ENCODE data around the gene OR2T1.
"Not testable (repeated sequence)": the region's sequence is repeated elsewhere in the genome, so short reads cannot be mapped to it uniquely, and the experiment has no call there.

The OR2T1 gene, protein sequence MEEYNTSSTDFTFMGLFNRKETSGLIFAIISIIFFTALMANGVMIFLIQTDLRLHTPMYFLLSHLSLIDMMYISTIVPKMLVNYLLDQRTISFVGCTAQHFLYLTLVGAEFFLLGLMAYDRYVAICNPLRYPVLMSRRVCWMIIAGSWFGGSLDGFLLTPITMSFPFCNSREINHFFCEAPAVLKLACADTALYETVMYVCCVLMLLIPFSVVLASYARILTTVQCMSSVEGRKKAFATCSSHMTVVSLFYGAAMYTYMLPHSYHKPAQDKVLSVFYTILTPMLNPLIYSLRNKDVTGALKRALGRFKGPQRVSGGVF

DNA sequence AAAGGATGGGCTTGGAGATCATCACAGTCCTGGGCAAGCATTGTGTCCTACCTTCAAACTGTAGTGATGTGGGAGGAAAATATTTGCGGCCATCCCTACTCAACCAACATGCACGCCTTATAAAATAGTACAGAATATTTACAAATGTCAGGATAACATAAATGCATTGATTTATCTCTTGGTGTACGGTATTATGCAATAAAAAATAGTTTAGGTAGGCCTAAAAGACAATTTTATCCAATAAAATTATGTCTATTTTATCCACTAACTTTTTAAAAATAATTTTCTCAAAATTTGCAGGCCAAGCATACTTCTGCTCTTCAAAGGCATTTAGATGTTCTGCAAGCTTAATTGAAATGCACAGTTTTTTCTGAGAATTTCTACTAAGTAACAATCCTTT lies at the start of gene OR2T1:
Gene OR2T1 (plus strand): TSS at position 301 of the 400 bp plus-strand sequence. CDS start 3,100 bp downstream, outside the sequence.
- no peak for DNase-seq (ENCODE audit: extremely low read depth in 1 of 2, low read depth in 1 of 2)

DNA sequence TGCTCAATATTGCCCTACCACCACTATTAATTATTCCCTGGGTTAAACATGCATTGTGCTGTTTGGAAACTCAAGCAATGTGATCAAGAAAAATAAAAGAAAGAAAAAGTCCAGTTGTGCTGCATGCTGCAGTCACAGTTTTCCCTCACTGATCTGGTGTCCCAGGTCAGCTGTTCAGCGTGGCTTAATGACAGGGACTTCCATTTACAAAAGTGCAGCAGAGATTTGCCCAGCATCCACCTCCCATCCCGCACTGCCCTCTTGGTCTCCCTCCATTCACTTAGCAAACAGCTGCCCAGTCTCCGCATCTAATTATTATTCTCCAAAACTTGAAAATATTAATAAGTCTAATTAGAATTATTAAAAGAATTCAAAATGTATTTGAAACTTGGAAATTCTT lies 43.4 kb upstream of the OR2T1 start:
- DNase-seq (ENCODE audit: extremely low read depth in 1 of 2, low read depth in 1 of 2) = no peak

DNA sequence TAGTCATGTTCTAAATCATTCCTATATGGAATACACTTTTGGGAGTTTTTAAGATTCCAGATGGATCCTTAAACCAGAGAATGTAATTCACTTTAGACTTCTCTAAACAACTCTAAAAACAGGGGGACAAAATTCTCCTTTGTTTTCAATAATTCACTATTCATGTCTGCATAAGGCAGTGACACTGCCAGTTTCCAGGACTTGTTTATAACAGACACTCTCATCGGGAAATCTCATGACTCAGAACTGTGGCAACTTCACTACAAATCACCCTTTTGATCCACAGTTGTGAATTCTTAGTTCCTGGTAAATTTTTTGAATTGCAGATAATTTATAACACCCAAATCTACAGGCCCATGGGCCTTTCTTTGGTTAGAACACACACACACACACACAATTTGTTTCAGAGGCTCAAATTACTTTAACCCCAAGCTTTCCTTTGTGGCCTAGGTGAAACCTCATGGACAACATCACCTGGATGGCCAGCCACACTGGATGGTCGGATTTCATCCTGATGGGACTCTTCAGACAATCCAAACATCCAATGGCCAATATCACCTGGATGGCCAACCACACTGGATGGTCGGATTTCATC lies 41.6 kb upstream of the OR2T1 start, which contains the start of gene OR2T4:
Gene OR2T4 (plus strand): TSS at position 545 of the 595 bp plus-strand sequence. CDS start 0 bp downstream, at position 545.
- DNase-seq (ENCODE audit: extremely low read depth in 1 of 2, low read depth in 1 of 2) = no peak

DNA sequence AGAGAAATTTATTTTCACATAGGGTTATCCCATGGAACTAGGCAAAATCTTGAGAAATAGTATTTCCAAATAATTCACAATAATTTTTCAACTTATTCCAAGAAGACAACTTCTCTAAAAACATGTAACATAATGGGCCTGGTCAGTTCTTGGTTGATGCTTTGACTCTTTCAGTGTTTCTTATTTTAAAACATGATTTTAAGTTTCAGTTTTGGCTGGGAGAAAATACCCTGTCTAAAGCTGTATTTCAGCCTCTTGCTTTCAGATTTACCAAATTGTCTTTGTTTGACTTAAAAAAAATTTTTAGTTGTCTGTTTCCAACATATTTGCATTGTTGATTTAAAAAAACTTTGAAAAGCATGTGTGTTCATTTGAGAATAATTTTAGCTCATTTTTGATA lies 36.2 kb upstream of the OR2T1 start:
- DNase-seq (ENCODE audit: extremely low read depth in 1 of 2, low read depth in 1 of 2) = no peak

DNA sequence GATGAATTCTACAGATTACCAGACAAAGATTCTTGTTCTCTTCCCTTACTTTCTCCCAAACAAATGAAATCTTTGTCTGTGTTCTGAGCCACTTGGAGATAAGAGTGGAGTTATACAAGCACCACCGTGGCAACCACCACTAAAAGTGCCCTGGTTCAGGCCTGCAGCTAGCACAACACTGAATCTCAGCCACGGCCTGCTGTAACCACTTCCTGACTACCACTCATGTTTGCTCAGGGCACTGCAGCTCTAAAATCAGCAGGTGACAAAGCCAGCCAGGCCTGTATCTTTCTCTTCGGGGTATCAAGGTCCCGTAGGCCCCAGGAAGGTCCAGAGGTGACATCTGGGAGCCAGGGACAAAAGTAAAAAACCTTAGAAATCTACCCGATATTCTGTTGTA lies 30.5 kb upstream of the OR2T1 start:
- no peak for DNase-seq (ENCODE audit: extremely low read depth in 1 of 2, low read depth in 1 of 2)

DNA sequence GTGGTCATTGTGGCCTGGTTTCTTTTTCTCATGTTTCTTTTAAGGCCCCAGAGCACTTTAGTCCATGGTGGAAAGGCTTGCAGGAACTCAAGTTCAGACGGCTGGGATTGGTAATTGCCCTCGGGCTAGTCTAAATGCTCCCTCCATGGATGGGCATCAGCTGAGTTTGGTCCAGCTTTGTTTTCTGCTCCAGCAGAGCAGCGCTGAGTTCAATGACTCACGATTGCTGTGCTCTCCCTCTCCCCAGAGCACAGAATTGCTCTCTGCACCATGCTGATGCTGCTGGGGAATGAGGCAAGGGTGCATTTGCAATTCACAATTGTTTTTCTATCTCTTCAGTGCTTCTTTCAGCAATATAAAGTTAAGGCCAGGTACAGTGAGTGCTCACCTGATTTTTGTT lies 29.1 kb upstream of the OR2T1 start:
- no peak for DNase-seq (ENCODE audit: extremely low read depth in 1 of 2, low read depth in 1 of 2)

DNA sequence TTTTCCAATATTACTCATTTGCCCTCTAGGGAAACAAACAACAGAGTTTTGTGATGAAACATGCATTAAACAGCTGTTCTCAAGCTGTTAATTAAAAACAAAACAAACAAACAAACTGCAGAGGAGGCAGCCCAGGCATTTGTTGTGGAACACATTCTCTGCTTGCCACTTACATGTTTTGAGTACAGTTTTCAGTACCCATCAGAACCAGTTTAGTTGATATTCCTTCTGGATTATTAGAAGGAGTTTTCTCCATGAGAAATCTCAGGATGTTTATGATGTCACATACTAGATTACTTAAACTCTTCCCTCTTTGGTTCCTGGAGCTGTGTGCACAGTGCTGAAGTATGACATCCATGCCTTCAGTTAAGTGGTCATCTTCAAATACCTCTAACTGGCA lies 27.4 kb upstream of the OR2T1 start, which contains the start of gene OR2T6:
Gene OR2T6 (plus strand): TSS at position 301 of the 400 bp plus-strand sequence. CDS start 11,863 bp downstream, outside the sequence.
- no peak for DNase-seq (ENCODE audit: extremely low read depth in 1 of 2, low read depth in 1 of 2)

DNA sequence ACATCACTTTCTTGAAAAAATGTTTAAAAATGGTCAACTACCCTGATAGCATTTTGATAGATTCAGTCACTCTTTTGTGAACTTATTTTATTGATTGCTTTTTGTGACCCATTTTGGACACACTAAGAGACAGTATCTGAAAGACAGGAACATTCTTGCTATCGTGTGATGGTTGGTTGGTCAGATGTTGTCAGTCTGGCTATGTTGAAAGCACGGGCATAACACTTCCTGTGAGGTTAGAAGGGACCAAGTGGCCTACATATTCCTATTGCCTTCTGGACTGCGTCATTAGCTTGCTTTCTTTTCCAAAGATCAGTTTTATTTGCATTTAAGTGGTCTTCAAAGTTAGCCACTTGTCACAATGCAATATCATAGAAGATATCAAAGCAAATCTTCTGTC lies 25.9 kb upstream of the OR2T1 start:
- no peak for DNase-seq (ENCODE audit: extremely low read depth in 1 of 2, low read depth in 1 of 2)

DNA sequence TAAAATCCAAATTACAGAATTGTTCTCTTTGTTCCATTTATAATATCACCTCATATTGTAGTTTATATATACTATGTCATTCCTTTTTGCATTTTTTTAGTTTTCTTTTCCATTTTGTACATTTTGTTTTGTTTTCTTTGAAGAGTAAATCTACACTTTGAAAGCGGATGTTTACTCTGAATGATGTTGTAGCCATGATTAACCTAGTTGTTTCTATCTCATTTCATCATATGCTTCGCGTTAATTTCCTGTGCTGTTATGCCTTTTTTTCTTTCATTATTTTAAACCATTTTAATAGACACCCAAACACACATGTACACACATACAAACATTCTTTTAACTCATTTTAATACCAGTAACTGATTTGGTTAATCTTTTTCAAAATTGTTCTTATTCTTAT lies 22.0 kb upstream of the OR2T1 start:
- DNase-seq (ENCODE audit: extremely low read depth in 1 of 2, low read depth in 1 of 2) = no peak

DNA sequence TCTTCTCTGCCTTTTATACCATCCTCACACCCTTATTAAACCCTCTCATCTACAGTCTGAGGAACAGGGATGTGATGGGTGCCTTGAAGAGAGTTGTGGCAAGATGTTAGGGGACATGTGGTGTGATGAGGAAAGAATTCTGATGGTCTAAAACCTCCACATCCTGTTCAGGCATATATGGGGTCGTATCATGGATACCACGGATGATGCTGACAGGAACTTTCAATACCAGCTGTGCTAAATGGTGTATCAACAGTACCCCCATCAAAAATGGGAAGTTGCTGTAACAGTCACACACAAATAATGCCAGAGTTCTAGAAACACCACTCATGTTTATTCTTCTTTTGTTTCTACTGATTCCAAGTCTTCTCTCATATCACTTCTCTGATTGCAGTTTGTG lies 14.4 kb upstream of the OR2T1 start:
- DNase-seq (ENCODE audit: extremely low read depth in 1 of 2, low read depth in 1 of 2) = no peak

DNA sequence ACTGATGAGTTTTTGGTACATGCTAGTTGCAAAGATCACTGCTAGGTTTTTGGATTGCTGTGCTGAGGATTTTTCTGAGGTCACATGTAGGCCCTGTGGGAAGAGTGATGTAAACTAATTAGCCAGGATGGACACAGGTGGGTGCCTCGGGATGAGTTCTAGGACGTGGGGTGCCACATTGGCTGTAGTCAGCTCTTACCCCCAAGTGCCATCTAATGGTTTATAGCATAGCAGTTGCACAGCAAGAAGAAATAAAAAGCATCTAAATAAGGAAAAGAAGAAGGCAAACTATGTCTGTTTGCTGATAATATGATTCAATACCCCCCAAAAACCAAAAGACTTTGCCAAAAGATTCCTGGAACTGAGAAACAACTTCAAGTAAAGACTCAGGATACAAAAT lies 9.8 kb upstream of the OR2T1 start:
- no peak for DNase-seq (ENCODE audit: extremely low read depth in 1 of 2, low read depth in 1 of 2)

DNA sequence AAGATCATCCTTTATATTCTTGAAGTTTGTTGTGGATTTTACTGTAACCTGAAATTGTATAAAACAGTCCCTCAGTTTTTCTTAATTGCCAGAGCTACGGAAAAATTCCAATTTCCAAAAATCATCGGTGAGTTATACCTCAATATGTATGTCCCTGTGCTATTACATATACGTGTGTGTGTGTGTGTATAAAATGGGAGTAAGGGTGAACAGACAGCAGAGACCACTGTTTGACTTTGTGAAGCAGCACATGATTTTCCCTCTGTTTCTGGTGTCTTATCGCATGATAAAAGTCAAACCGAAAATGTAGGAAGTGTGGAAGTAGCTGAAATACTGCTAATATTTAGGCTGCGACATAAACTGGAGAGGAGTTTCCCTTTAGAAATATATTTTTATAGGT lies 1.2 kb downstream of the OR2T1 start:
- no peak for DNase-seq (ENCODE audit: extremely low read depth in 1 of 2, low read depth in 1 of 2)

DNA sequence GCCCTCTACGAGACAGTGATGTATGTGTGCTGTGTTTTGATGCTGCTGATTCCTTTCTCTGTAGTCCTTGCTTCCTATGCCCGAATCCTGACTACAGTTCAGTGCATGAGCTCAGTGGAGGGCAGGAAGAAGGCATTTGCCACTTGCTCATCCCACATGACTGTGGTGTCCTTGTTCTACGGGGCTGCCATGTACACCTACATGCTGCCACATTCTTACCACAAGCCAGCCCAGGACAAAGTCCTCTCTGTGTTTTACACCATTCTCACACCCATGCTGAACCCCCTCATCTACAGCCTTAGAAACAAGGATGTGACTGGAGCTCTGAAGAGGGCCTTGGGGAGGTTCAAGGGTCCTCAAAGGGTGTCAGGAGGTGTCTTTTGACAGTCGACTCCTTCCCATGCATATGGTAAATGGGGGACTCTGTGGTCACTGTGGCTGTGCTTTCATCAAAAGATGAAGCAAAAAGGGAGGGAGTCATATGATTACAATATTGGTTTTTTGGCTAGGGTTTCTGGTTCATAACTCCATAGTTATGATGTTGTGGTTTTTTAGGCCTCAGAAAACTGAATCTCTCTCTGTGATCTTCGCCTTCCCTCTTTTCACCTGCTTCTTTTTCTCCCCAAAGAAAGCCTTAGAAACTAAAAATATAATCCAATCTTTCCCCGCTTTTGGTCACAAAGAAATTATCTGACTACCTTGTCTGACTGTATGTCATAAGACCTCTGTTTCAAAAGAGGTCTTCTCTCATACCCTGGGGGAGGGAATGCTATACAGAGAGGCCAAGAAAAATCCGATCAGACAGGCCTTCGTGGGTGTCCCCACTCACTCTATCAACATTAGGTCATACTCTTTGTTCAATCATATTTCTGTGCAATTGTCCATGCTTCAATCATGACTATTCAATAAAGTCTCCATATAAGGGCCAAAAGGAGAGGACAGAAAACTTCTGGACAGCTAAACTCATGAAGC lies 4.2 kb downstream of the OR2T1 start:
- DNase-seq (ENCODE audit: extremely low read depth in 1 of 2, low read depth in 1 of 2) = no peak

DNA sequence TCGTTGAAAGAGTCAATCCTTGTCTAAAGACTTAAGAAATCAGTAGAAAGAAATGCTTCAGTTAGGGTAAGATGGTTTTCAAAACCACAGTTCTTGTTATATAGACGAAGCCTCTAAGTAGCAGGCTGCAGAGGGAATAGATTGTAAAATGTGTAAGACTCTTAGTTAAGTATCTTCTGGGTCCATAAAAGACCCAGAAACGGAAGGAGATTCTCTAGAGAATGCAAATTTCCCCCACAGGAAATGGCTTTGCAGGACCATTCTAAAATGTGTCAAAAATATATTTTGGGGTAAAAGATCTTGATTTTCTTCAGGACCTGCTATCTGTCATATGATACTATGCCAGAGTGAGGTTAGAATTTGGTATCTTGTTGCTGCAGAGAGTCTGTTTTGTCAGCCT lies 13.4 kb downstream of the OR2T1 start:
- no peak for DNase-seq (ENCODE audit: extremely low read depth in 1 of 2, low read depth in 1 of 2)

DNA sequence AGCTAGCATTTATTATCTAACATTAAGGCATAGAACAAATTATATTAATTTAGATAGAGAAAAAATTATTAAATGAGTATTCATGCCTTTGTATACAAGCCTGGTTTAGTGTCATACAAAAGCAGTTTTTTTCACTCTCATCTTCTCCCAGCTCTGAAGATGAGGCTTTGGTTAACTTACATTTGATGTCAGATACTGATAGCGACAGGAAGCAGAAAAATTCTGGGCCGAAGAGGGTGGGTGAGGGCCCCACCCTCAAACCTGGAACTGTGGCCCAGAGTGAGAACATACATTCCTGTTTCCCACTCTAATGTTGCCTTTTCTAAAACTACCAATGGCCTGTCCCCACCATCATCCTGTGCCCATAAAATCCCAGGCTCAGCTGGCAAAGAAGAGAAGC lies 15.0 kb downstream of the OR2T1 start:
- DNase-seq (ENCODE audit: extremely low read depth in 1 of 2, low read depth in 1 of 2) = no peak

DNA sequence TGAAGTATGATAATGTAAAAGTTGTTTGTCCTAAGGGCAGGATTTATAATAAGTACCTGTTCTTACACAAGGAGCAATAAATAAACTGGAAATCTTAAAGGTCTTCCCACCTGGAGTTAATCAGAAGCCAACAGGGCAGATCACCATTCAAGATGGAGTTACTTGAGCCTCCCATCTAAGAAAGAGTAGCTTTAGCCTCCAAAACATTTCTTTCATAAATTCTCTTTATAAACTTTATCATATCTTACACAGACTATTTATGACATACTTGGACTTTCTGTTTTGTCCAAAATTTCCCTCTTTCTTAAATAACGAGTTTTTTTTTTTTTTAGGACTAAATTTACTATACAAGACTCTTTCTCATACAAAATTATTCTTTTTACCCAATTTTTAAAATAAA lies 18.5 kb downstream of the OR2T1 start:
- DNase-seq (ENCODE audit: extremely low read depth in 1 of 2, low read depth in 1 of 2) = no peak

DNA sequence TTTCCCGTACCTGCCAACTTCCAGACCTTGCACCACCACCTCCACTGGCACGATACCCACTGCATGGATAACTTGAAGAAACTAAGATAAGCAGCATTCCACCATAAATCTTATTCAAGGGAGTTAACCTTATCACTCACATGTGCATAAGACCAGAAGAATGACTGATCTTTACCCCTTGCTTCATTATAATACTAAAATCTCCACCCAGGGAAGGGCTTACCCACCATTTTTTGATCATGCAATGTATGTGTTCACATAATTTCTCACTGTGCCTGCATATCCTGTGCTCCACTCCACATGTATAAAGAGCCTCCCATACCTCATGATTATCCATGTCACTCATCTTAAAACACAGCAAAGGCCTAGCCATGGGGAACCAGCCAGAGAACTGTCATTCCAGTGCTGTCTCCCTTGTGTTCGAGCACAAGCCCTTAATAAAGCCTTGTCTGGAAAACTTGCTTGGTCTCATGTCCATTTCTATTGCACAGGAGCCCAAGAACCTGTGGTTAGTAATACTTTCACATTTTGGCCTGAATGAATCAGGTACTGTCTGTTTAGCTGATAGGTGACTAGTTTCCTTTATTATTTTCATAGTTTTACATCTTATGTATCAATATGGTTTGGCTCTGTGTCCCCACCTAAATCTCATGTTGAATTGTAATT lies 24.8 kb downstream of the OR2T1 start:
- DNase-seq (ENCODE audit: extremely low read depth in 1 of 2, low read depth in 1 of 2) = not testable (repeated sequence)

DNA sequence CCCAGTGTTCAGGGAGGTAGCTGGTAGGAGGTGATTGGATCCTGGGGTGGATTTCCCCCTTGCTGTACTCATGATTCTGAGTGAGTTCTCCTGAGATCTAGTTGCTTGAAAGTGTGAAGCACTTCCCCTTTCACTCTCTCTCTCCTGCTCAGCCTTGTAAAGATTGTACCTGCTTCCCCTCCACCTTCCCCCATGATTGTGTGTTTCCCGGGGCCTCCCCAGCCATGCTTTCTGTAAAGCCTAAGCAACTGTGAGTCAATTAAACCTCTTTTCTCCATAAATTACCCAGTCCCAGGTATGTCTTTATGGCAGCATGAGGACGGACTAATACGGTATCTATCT lies 25.3 kb downstream of the OR2T1 start:
- DNase-seq (ENCODE audit: extremely low read depth in 1 of 2, low read depth in 1 of 2) = not testable (repeated sequence)

DNA sequence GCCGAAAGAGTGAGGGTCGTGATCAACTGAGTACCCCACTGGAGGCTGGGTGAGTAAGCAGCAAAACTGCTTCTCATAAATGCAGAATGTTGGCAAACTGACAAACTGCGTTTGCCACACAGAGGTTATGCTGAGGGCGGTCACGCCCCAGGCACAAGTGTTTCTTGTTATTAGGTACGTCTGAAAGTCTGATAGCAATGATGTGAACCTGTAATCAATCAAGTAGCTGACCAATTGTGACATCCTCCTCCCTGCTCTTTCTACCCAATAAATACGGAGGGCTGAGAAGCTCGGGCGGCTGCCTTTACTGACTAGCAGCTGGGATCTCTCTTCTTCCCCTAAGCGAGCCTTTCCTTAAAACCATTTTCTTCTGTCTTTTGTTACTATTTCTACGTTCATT lies 28.8 kb downstream of the OR2T1 start:
- not testable (repeated sequence) for DNase-seq (ENCODE audit: extremely low read depth in 1 of 2, low read depth in 1 of 2)

DNA sequence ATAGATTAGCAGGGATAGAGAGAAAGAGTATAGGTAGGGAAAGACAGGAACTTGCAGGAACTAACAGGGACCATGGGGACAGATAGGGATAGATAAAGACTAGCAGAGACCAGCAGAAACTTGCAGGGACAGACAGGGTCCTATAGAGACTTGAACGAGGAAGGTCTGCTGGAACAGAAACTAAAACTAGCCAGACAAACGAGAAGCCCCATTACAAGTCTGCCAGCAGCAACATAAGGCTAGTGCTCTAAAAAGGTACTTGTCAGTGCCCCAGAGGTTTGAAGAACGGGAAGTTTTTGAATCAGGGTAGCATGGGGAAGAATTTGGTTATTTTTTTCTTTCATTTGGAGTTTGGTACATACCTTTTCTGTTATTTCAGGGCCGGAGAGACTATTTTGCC lies 29.4 kb downstream of the OR2T1 start:
- DNase-seq (ENCODE audit: extremely low read depth in 1 of 2, low read depth in 1 of 2) = not testable (repeated sequence)

Measured in activated CD8-positive, alpha-beta memory T cell treated with anti-CD3 and anti-CD28 coated beads for 1 hour (primary cell).